Panc1 (cell line): ENCODE measurements around the gene STK32C. TPM values are rescaled to one million over a fixed set of nuclear protein-coding genes. Genes with fewer than 3 reads are reported as not detected.

Experiments used
- ATAC-seq: fragments of 200-7000 bp; cut with Tn5 transposase; 2 replicates; pipeline ENCODE4 v1.9.1; 2020; ENCODE audit warnings: mild to moderate bottlenecking, moderate library complexity
- BruUV-seq: library from RNA; stranded (reverse); fragments of 400-500 nt; replicated peaks from 2 replicates; lab custom pipeline; 2021; lab: Mats Ljungman, UMichigan
- CTCF ChIA-PET: fragments of 300-600 bp; sonication (Branson Sonifier 250); formaldehyde crosslinking; loops from one replicate; lab custom pipeline; 2022; ENCODE audit warnings: antibody characterized with exemption; lab: Charles Lee
- POLR2A ChIA-PET: fragments of 300-600 bp; sonication (Branson Sonifier 250); formaldehyde crosslinking; loops from one replicate; lab custom pipeline; 2022; ENCODE audit warnings: antibody characterized with exemption; lab: Charles Lee
- DNase-seq: peaks from one replicate; pipeline ENCODE4 v3.0.0-alpha.2; 2010; ENCODE audit warnings: low read depth, low spot score
- H3K27ac ChIP-seq: 2 replicates; pipeline ENCODE4 v1.5.1; 2011; ENCODE audit warnings: mild to moderate bottlenecking, low read length, inconsistent platforms
- H3K27me3 ChIP-seq: fragments of 200-500 bp; sonication (Bioruptor generic); 2 replicates; pipeline ENCODE4 v1.6.0; 2014; ENCODE audit warnings: low read length, inconsistent platforms; ENCODE audit not compliant: control insufficient read depth, insufficient read depth
- H3K36me3 ChIP-seq: fragments of 200-500 bp; sonication (Bioruptor generic); 2 replicates; pipeline ENCODE4 v1.5.1; 2014; ENCODE audit warnings: inconsistent platforms, mild to moderate bottlenecking, low read length, moderate library complexity; ENCODE audit not compliant: control insufficient read depth, insufficient read depth
- H3K4me1 ChIP-seq: 2 replicates; pipeline ENCODE4 v1.5.1; 2011; ENCODE audit warnings: inconsistent platforms, mild to moderate bottlenecking, low read length, moderate library complexity; ENCODE audit not compliant: control insufficient read depth, insufficient read depth
- H3K4me3 ChIP-seq, 2 experiments: 2 replicates each; pipeline ENCODE4 v1.5.1; 2011 to 2012; ENCODE audit warnings: low read depth in 2 of 2, low read length in 2 of 2, mild to moderate bottlenecking in 2 of 2, inconsistent platforms in 1 of 2, moderate library complexity in 1 of 2
- H3K9me3 ChIP-seq: fragments of 200-500 bp; sonication (Bioruptor generic); 2 replicates; pipeline ENCODE4 v1.5.1; 2014; ENCODE audit warnings: low read depth, mild to moderate bottlenecking, inconsistent platforms, low read length, moderate library complexity; ENCODE audit not compliant: control insufficient read depth, insufficient read depth
- CTCF ChIP-seq: fragments of 450-650 bp; IDR thresholded peaks from 2 replicates; pipeline ENCODE4 v1.5.1; 2017; ENCODE audit warnings: mild to moderate bottlenecking
- POLR2AphosphoS5 ChIP-seq: IDR thresholded peaks from 2 replicates; pipeline ENCODE4 v1.6.1; 2012; ENCODE audit warnings: mild to moderate bottlenecking, low read depth, low read length, moderate library complexity
- SIN3A ChIP-seq: IDR thresholded peaks from 2 replicates; pipeline ENCODE4 v1.6.1; 2012; ENCODE audit warnings: low read depth, mild to moderate bottlenecking, low read length, moderate library complexity, borderline replicate concordance; ENCODE audit not compliant: insufficient read depth
- TCF7L2 ChIP-seq: IDR thresholded peaks from 2 replicates; pipeline ENCODE4 v1.6.1; 2011; ENCODE audit warnings: mild to moderate bottlenecking, low read depth, low read length, inconsistent platforms
- in situ Hi-C: cut with HindIII; loops from 2 replicates; pipeline ENCODE4 v1.10.0; 2016; ENCODE audit warnings: low sequenced_read_pairs, low pct_unique_long_range_greater_than_20kb
- intact Hi-C: fragments of 100-400 bp; cut with micrococcal nuclease; formaldehyde crosslinking; loops from one replicate; pipeline ENCODE4 v1.10.0; 2022; ENCODE audit not compliant: unreplicated experiment
- total RNA-seq: library from RNA; stranded (reverse); gene quantifications from one replicate; pipeline ENCODE4 v1.2.1, GENCODE V29; 2021; ENCODE audit not compliant: unreplicated experiment
- TF ChIP-seq, protein P1 (sequence below), 2 experiments: IDR thresholded peaks; 2 replicates each; pipeline ENCODE4 v1.6.1; 2011 to 2012; ENCODE audit warnings: low read depth in 2 of 2, control low read depth in 1 of 2, low read length in 1 of 2, mild to moderate bottlenecking in 1 of 2, moderate library complexity in 1 of 2; ENCODE audit not compliant: insufficient read depth in 1 of 2

Gene STK32C
- total RNA-seq, 1 experiment from 2014 or later, result 53.7 TPM

DNA sequence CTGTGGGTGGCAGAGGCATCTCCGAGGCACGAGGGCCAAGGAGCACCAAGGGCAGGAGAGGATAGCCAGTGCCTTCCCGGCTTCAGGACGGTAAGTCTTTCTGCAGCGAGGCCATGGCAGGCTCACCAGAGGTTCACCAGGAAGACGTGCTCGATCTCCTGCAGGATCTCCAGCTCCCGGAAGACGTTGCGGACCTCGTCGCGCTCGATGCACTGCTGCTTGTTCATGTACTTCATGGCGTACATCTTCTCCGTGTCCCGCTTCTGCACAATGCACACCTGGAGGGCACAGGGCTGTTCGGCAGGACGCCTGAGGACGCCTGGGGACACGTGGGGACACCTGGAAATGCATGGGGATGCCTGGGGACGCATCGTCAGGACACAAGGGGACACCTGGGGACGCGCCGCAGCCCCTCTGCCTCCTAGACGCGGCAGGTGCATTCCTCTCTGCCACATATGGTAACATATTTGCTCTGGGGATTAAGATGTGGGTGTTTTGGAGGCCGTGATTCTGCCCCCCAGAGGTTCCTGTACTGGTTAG, 79.8 kb downstream of the STK32C start:
- in situ Hi-C loops (no loop called here), intact Hi-C loops (no loop called here)
- DNase-seq, result no peak
- no peak overlapping the region for H3K4me3 ChIP-seq
- no peaks in the 10 kb centered on the region for H3K36me3 ChIP-seq
- ATAC-seq, result no peak
- H3K27ac ChIP-seq, result no peak overlapping the region
- TF ChIP-seq TCF7L2 (no peak), POLR2AphosphoS5 (no peak), CTCF (no peak), SIN3A (no peak)
- TF ChIP-seq, protein P1, sequence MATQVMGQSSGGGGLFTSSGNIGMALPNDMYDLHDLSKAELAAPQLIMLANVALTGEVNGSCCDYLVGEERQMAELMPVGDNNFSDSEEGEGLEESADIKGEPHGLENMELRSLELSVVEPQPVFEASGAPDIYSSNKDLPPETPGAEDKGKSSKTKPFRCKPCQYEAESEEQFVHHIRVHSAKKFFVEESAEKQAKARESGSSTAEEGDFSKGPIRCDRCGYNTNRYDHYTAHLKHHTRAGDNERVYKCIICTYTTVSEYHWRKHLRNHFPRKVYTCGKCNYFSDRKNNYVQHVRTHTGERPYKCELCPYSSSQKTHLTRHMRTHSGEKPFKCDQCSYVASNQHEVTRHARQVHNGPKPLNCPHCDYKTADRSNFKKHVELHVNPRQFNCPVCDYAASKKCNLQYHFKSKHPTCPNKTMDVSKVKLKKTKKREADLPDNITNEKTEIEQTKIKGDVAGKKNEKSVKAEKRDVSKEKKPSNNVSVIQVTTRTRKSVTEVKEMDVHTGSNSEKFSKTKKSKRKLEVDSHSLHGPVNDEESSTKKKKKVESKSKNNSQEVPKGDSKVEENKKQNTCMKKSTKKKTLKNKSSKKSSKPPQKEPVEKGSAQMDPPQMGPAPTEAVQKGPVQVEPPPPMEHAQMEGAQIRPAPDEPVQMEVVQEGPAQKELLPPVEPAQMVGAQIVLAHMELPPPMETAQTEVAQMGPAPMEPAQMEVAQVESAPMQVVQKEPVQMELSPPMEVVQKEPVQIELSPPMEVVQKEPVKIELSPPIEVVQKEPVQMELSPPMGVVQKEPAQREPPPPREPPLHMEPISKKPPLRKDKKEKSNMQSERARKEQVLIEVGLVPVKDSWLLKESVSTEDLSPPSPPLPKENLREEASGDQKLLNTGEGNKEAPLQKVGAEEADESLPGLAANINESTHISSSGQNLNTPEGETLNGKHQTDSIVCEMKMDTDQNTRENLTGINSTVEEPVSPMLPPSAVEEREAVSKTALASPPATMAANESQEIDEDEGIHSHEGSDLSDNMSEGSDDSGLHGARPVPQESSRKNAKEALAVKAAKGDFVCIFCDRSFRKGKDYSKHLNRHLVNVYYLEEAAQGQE (IDR thresholded peaks at IDR 0.05; ENCODE audit: insufficient read depth in 1 of 2, low read depth in 2 of 2, low read length in 1 of 2), result no peak
- no TSS peak for BruUV-seq
- H3K4me1 ChIP-seq, result peaks cover 7% of the 10 kb centered on the region
- POLR2A ChIA-PET, result no interaction called here
- CTCF ChIA-PET, result no interaction called here
- H3K9me3 ChIP-seq, result no peaks in the 10 kb centered on the region
- no peaks in the 10 kb centered on the region for H3K27me3 ChIP-seq

- H3K36me3 ChIP-seq, result no peaks in the 10 kb centered on the region
- H3K27ac ChIP-seq, result no peak overlapping the region
- H3K9me3 ChIP-seq, result no peaks in the 10 kb centered on the region
- BruUV-seq, result no TSS peak
- DNase-seq (no peak), ATAC-seq (no peak)
- CTCF ChIA-PET, result interaction anchor here (0.6 kb wide), 1 partner anchor 269 kb away, joined by 4 read pairs; no protein-coding TSS in a partner anchor
- intact Hi-C loops, result no loop called here
- H3K4me1 ChIP-seq, result peaks cover 8% of the 10 kb centered on the region
- in situ Hi-C loops, result no loop called here
- TF ChIP-seq TCF7L2, result no peak
- TF ChIP-seq, protein P1 (IDR thresholded peaks at IDR 0.05; ENCODE audit: insufficient read depth in 1 of 2, low read depth in 2 of 2, low read length in 1 of 2), result no peak
- TF ChIP-seq CTCF, result no peak
- no peak for TF ChIP-seq POLR2AphosphoS5
- no peak for TF ChIP-seq SIN3A
- POLR2A ChIA-PET, result no interaction called here
- no peak overlapping the region for H3K4me3 ChIP-seq
- no peaks in the 10 kb centered on the region for H3K27me3 ChIP-seq
Measured at GRCh38 chr10:132226586-132227405, 81.0 kb downstream of the STK32C start.
